ENCODE measurements around the gene ZNF319.

Gene ZNF319

DNA sequence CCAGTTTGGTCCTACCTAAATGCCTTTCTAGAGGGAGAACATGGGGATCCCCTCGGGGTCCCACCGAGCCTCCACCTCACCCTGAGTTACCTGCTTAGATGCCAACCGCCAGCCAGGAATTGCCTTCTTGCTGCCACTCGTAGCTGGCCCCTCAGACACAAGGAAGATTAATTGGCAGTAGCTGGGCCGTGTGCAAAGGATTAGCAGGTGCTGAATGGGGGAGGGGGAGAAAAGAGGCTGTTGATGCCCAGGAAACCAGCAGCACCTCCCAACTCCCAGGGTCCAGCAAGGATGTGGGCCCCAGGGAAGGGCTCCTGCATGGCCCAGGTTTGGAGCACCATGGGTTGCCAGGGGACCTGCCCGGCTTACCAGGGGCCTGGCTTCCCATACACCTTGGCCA is 29.5 kb downstream of the ZNF319 start, which contains the start of gene CNGB1:
CNGB1 (minus strand) TSS at position 159 of the 400 bp plus-strand sequence. CDS start 3,842 bp downstream, outside the sequence.
- DNase-seq, result no peak

DNA sequence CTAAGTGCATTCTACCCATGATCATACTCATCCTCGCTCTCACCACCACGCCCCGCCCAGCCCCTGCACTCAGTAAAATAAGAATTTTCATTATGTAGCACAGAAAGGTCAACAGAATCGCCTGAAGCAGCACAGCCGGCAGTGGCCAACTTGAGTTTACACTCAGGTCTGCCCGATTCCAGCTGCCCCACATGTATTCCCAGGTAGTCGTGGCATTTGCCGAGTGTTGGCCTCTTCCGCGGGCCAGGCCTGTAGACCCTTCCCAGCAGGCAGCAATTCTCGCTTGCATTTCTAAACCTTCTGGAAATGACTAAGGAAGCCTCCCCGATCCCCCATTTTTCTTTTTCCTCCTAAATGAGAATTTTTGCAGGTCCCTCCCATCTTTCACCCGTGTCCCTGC is 30.2 kb downstream of the ZNF319 start:
- DNase-seq, result no peak

DNA sequence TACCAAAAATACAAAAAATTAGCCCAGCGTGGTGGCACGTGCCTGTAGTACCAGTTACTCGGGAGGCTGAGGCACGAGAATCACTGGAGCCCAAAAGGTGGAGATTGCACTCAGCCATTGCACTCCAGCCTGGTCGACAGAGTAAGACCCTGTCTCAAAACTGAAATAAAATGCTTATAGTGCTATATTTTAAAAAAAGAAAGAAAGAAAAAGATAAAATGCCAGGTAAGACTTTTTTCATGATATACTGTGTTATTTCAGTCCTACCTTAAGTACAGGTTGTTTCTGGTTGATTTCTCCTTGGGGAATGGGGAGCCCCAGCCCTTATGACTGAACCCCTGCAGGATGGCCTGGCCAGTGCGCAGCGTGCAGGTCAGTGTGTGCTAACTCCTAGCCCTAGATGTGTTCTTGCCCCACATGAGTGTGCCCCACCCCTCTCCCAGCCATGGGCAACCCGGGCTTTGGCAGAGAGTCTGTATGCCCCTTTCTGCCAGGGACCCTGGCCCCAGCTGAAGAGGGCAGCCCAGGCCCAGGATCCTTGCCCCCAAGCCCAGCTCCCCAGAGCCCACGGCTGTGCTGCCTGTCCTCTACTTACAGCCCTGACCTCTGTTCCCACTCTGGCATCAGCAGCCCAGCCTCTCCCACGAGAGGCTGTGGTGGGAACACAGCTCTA is 30.9 kb downstream of the ZNF319 start:
- no peak for DNase-seq

DNA sequence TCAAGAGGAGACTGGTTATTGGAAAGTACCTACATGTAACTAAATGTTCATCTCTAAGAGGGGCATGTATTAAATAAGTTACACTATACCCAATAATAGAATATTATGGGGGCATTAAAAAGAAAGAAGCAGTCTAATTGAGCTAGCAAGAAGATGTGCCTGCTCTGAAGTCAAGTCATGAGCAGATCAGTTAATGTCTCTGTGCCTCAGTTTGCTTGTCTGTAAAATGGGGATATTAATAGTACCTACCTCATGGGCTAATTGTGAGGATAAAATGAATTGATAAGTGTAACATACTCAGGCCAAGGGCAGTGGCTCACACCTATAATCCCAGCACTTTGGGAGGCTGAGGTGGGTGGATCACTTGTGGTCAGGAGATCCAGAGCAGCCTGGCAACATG is 32.6 kb downstream of the ZNF319 start:
- DNase-seq, result no peak

DNA sequence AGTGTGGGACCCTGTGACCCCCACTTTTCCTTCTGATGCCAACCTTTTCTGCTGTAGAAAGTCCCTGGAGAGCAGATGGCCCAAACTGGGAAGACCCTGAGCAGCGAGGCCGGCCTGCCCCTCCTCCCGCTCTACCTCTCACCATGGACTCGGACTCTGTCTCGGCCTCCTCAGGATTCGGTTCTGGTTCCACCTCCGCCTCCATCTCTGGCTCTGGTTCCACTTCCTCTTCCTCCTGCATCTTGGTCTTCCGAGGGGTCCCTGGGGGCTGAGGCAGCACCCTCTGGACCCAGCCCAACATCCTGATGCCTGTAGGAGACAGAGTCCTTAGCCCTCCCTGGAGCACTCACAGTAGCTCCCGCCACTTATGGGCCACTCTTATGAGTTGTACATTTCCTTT is 33.5 kb downstream of the ZNF319 start:
- no peak for DNase-seq

DNA sequence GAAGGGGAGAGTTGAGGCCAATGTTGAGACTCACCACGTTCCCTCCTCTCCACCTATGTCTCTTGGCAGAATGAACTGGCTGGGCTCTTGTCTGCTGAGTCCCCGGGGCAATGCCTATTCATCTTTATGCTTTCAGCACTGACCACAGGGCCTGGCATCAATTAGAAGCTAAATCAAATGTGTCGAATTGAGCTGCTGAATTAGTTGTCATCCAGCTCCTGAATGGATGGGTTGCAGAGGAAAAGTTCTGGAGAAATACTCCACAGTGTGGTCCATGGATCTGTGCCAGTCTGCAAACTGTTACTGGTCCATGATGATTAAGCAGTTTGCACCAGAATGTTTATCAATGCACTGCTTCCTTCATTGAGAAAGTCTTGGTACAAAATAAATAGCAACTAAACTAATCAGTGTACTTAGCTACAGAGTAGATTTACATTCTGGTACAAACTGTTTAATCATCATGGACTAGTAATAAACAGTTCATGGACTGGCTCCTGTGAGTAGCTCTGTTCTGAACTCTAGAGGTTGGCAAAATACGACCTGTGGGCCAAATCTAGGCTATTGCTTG is 34.2 kb downstream of the ZNF319 start:
- no peak for DNase-seq

DNA sequence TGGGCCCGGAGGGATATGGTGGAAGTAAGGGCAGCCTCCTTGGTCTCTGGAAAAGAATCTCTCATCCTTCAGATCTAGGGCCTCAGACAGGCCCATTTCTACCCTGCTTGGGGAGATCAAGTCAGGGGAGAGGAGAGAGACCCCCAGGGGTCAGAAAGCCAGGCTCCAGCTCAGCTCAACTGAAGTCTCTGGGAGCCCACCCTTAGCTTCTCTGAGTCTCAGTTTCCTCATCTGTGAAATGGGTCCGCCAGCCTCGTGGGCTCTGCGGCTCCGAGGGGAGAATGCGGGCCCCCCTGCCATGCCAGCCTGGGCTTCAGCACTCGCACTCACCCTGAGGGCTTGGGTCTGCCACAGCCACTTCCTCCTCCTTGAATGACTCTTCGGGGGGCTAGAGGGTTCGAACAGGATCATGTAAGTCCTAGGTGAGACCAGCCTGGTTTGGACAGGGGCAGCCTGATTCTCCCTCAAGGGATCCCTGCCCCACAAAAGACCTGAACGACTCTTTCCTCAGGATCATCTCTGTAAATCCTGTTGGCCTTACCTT is 36.2 kb downstream of the ZNF319 start:
- no peak for DNase-seq

DNA sequence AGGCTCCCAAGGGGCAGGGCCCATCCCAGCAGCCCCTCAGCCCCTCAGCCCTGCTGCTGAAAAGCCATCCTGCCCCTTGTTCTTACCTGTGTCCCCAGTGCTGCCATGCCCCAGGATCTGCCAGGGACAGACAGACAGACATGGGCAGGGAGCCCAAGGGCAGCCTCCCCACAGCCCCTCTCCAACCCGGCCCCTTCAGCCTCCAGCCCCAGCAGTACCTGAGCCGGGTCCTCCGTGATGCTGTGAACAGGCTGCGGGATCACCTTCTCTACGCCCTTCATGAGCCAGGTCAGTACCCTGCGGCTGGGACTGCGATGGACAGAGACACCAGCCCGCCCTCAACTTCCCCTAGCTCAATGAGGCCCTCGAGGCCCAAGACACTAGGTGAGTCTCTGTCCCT is 37.7 kb downstream of the ZNF319 start:
- DNase-seq, result no peak

DNA sequence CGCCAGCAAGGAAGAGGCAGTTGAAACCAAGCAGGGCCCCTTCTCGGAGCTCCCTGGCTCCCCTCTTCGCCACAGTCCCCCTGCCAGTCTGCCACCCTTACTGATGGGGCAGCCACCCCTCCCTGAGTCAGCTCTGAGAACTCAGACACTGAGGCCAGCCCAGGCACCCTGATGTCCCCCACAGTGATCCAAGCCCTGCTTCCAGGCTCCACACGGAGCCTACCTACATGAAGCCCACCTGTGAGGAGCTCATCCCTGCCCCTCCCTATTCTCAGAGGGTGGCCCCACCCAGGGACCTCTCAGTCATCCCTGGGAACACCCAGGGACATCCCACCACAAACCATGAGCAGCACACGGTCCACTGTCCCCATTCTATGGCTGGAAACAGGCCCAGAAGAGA is 38.4 kb downstream of the ZNF319 start:
- no peak for DNase-seq

DNA sequence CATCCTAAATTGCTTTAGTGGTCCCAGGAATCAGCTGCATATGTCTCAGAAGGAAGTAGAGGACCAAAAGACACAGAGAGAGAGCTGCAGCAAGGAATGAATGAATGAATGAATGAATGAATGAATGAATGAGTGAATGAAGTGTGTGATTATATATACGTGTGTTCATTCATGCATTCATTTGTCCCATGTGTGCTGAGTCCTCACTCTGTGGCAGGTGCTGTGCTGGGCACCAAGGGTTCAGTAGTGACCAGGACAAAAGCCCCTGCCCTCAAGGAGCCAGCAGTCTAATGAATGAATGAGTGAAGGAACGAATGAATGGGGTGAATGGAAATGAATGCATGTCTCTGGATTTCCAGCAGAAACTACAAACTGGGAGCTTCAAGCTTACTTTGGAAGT is 38.9 kb downstream of the ZNF319 start:
- no peak for DNase-seq

DNA sequence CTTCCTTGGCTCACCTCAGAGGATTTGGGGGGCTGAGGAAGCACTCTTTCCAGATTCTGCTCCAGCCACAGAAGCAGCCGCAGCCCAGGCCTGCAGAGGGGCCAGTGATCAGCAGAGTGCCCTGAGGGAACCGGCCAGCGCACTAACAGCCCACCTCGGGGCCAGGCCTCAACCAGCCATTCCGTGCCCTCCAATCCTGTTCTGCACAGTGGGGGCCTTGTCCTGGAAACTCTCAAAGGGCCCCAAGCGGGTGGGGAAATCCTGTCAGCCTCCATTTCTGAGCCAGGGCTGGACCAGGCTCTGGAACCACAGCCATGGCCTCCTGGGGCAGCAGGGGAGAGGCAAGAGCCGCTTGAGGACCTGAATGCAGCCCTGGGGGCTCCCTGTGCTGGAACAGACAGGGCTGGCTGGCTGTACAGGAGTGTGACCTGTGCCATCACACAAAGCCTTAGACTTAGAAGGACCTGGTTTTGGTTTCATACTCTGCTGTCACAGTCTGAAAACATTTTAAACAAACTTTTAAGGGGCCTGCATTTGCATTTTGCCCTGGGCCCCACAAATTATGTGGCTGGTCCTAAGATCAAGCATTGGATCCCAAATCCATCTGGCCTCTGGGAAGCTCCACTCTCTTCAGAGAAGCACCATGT is 39.5 kb downstream of the ZNF319 start:
- no peak for DNase-seq

DNA sequence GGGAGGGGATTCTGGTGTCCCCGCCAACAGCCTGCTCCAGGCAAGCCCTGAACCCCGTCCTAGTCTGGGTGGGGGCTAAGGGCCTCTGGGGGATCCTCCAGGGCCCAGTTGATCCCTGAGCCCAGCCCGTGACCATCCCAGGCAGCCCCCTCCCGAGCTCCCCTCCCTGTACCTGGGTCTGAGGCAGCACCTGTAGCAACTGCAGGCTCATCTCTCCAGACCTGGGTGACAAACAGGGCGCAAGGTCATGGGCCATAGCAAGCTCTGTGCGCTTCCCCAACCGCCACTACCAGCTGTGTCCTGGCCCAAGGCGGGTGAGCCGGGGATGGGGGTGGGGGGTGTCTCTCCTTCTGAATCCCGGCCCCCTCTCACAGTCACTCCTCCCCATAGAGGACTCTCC is 40.2 kb downstream of the ZNF319 start:
- DNase-seq, result no peak

DNA sequence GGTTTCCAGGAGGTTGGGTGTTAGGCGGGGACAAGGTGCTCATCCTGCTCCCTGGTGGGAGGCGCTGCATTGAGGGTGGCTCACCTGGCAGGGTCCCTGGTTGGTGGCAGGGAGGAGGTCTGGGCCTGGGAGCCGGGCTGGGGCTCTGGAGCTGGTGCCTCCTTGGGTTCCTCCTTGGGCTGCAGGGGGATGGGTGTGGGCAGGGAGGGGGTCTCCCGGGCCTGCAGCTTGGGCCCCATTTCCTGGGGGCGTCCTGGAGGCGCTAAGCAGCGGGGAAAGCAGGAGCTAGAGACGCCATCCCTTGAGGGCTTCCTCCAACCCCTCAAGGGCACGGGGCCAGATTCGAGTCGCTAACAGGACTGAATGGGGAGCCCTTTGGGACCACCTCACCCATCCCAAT is 40.7 kb downstream of the ZNF319 start:
- DNase-seq, result no peak

DNA sequence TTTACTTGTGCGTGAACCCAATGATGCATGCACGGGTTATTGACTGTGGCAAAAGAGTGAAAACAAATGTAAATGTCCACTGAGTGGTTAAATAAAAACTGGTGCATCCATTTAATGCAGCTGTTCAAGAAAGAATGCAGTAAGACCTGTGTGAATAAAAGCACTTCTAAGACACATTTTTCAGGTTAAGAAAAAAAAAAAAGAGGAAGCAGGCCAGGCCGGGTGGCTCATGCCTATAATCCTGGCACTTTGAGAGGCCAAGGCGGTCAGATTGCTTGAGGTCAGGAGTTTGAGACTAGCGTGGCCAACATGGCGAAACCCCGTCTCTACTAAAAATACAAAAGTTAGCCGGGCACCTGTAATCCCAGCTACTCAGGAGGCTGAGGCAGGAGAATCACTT is 41.4 kb downstream of the ZNF319 start:
- DNase-seq, result no peak

DNA sequence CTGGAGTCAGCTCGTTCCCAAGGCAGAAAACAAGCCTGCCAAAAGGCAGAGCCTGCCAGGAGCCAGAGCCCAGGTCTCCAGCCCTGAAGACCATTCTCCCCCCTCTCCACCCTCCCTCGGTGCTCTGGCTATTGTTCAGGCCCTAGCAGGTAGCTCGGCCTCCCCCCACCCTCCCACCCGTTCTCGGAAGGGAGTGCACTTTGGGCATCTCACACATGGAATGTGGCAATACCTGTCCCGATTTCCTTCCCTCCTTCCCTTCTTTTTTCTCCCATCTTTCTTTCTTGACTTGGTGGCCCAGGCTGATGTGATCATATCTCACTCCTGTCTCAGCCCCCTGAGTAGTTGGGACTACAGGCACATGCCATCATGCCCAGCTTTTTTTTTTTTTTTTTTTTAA is 41.9 kb downstream of the ZNF319 start:
- DNase-seq, result no peak

DNA sequence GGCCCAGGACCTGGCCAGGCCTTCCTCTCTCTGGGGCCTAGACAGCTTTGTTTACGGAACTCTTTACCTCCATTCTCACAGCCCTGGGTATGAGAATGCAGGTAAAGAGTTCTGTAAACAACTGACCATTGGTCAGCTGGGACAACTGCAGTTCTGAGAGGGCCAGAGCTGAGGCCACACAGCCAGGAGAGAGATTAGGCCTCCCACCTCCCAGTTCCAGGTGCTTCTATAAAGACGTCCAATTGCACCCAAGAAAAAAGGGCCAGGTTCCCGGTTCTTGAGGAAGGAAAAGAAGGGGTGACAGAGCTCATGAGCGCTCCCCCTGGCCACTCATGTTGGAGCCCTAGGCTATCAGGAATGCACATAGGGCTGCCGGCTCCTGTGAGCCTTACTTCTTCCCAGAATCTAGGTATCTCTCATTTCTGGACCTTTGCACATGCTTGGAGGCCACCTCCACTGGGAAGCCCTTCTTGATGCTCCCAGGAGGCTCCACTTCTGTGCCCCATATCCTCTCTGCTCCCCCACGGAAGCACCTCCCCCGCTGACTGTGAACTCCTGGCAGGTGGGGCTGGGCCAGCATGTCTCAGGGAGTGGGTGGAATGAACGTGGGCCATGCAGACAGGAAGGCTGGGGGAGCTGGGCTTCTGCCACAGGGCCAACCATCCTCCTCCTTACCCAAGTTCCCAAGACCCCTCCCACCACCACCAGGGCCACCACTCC is 42.6 kb downstream of the ZNF319 start:
- DNase-seq, result no peak

DNA sequence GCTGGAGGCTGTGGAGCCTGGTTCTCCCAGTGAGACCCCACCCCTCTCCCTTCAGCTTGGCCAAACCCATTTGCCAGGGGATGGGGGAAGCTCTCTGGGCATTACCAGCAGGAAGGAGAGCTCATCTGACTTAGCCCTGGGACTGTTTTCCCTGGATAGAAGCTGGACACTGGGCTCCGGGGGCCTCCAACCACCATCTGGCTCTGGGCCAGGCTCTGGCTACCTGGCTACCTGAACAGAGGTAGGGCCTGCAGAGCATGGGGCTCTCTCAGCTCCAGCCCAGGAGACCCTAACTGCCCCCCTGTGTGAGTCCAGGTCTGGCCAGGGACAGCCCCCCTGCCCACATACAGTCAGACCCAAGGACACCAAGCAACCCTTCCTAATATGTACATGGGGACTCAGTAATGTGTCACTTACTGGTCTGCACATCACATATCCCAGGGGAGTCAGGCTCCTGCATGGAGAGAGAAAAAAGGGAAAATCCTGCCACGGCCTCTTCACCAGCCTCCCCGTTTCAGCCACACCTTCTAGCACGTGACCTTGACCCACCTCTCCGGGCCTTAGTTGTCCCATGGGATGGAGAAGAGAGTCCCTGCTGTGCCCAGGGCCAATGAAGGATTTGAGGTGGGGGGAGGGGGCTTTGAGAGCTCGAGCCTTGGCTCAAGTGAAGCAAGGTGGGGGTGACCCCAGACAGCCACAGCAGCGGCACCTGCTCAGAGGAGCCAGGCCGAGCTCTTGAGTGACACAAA is 43.4 kb downstream of the ZNF319 start:
- no peak for DNase-seq

DNA sequence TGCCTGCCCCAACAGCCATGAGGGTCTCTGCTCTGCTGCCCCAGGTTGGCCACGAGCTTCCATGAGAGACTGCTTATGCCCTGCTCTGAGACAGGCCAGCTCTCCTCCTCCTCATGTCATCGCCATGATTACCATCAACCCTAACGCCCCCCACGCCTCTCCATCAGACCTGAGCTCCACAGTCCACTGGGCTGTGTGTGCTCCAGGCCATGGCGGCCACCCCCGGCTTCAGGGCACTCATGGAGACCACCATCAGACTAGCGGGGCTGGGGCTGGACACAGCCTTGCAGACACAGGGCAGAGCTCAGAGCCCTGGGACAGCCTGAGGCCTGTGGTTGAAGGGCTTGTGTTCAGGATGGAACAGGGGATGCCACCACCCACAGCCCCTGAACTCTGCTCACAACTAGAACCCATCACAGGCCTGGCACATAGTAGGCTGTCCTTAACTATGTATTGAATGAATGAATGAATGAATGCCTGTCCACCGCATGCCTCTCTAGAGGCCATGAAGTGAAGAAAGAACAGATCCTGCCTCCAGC is 44.1 kb downstream of the ZNF319 start:
- no peak for DNase-seq

DNA sequence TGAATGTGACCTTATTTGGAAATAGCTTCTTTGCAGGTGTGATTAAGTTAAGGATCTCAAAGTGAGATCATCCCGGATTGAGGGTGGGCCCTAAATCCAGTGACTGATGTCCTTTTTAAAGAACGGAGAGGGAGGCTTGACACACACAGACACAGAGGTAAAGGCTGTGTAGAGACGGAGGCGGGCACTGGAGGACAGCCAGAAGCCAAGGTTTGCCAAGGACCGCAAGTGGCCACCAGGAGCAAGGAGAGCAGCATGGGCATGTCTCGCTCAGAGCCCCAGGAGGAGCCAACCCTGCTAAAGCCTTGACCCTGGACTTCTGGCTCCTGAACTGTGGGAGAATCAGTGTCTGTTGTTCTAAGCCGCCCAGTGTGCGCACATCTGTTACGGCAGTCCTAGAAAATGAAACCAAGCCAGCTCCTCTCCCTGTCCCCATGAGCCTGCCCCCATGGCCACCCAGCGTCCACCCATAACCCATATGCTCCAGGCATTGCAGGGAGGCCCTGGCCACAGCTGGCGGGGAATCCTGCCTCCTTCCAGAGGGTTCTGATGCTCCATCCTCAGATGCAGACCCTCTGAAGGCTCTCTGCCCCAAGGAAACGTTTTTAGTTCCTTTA is 44.8 kb downstream of the ZNF319 start:
- no peak for DNase-seq

DNA sequence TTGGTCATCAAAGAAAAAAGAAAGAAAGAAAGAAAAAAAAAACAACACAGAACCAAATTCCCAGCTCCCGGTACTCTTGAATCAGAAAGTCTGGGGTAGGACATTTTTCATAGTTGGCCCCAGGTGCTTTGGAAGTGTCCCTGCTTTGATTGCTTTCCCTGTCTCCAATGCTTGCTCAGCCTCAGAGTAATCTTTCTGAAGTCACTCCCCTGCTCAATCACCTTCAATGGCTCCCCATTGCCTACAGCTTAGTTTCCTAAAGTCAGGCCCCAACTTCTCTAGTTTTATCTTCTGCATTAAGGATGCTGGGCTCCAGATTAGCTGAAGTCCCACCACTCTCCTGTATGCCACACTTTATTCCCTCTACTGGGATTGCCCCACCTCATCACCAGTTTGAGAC is 46.6 kb downstream of the ZNF319 start:
- no peak for DNase-seq

DNA sequence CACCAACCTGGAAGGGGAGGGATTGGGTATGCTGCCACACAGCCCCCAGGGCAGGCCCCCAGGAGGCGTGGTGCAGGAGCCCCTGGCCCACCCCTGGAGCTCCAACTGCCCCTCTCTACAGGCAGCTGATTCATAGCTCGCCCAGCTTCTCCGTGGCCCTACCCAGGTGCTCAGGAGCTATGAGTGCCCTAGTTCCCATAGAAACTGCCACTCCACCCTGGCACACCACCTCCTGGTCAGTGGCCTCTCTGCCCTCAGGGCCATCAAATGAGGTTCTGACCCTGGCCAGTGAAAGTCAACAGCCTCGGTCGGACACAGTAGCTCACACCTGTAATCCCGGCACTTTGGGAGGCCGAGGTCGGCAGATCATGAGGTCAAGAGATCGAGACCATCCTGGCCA is 47.6 kb downstream of the ZNF319 start:
- DNase-seq, result no peak

Measured in AML-193 (cell line).